ENCODE measurements around the gene ZNF529. TPM values are rescaled to one million over a fixed set of nuclear protein-coding genes. Genes with fewer than 3 reads are reported as not detected.
"Not testable (repeated sequence)": the region's sequence is repeated elsewhere in the genome, so short reads cannot be mapped to it uniquely, and the experiment has no call there.

Gene ZNF529
- 24.1 and 26.4 TPM in 2 replicates for polyA plus RNA-seq (2014; cell fraction: cytosol; rRNA removed)
- 21.7 and 26.0 TPM in 2 replicates for polyA plus RNA-seq (2014; cell fraction: nucleus; rRNA removed)

GRCh38 chr19:36573020-36573894, at the start of gene ZNF529:
Gene ZNF529 (minus strand): TSS chr19:36573292. CDS start chr19:36572346, 946 bp downstream.
- peak; percentile 95 for DNase-seq (ENCODE audit: low spot score)

DNA sequence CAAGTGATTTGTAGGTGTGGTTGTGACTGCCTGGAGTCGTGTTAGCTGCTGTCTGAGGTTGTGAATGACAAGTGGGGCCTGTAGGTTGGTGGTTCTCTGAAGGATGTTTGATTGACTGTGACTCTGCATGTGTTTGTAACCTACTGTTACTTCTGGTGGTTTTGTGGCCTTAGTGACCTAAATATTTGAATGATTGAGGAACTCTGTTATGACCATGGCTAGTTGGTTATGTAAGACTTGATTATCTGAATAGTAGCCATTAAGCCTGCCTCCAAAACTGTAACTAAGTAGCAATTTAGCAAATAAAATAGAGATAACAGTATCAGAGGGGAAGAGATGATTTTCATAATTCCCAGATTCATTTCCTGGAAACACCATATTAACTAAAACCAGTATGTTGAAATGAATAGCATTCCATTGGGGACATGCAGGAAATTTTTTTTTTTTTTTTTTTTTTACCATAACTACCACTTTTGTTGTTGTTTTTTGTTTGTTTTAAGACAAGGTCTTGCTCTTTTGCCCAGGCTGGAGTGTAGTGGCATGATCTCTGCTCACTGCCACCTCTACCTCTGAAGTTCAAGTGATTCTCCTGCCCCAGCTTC, 32.9 kb upstream of the ZNF529 start:
- no peak for DNase-seq (ENCODE audit: low spot score)

- DNase-seq (ENCODE audit: low spot score), result peak; percentile 79
Measured at GRCh38 chr19:36605101-36605876, 32.2 kb upstream of the ZNF529 start, which contains the start of gene ZNF382. Gene ZNF382 (plus strand): TSS chr19:36605313. CDS start chr19:36609915, 4,602 bp downstream.

- peak; percentile 57 for DNase-seq (ENCODE audit: low spot score)
Measured at GRCh38 chr19:36604656-36605100, 31.6 kb upstream of the ZNF529 start.

- DNase-seq (ENCODE audit: low spot score), result not testable (repeated sequence)
Measured at GRCh38 chr19:36602681-36603080, 29.6 kb upstream of the ZNF529 start.

- DNase-seq (ENCODE audit: low spot score), result no peak
Measured at GRCh38 chr19:36579255-36579654, 6.2 kb upstream of the ZNF529 start.

DNA sequence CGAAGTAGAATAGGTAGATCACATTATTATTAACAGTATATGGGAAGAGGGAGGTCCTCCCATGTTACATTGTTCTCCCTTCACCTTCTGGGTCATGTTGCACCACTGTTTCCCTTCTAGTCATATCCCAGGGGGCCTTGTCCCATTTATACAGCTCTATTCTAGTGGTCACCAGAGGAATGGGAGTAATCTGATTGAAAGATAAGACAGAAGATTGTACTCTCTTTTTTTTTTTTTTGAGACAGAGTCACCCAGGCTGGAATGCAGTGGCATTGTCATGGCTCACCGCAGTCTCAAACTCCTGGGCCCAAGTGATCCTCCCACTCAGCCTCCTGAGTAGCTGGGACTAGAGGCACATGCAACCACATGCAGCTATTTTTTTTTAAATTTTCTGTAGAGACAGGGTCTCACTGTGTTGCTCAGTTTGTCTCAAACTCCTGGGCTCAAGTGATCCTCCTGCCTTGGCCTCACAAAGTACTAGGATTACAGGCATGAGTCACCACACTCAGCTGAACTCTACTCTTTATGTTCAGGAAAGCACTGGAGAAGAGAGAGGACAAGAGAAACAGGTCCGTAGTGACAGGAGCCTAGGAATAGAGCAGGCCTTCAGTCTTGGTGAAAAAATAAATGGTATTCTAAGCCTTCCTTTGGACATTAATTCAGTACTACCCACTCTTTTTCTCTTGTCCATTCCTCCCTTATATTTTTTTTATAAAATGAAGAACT, 4.3 kb upstream of the ZNF529 start:
- DNase-seq (ENCODE audit: low spot score), result no peak

GRCh38 chr19:36574741-36575140, 1.6 kb upstream of the ZNF529 start:
- DNase-seq (ENCODE audit: low spot score), result no peak

- DNase-seq (ENCODE audit: low spot score), result no peak
Measured at GRCh38 chr19:36573895-36574720, 1.0 kb upstream of the ZNF529 start.

DNA sequence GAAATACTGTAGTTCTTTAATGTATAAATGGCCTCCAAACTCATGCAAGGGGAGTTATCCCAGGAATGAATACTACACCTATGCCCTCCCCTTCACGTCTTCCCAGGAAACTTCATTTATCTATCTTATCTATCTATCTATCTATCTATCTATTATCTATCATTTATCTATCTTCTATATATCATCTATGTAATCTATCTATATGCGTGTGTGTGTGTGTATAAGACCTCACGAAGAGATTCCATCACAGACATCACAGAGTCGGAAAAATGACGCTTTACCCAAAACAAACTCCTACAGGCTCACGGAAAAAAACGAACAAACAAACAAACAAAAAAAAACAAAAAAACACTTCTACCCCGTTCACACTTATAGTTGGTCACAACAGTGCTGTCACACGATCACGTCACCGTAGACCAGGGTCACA, 486 bp downstream of the ZNF529 start:
- no peak for DNase-seq (ENCODE audit: low spot score)

- DNase-seq (ENCODE audit: low spot score), result no peak
Measured at GRCh38 chr19:36564391-36564790, 8.7 kb downstream of the ZNF529 start.

DNA sequence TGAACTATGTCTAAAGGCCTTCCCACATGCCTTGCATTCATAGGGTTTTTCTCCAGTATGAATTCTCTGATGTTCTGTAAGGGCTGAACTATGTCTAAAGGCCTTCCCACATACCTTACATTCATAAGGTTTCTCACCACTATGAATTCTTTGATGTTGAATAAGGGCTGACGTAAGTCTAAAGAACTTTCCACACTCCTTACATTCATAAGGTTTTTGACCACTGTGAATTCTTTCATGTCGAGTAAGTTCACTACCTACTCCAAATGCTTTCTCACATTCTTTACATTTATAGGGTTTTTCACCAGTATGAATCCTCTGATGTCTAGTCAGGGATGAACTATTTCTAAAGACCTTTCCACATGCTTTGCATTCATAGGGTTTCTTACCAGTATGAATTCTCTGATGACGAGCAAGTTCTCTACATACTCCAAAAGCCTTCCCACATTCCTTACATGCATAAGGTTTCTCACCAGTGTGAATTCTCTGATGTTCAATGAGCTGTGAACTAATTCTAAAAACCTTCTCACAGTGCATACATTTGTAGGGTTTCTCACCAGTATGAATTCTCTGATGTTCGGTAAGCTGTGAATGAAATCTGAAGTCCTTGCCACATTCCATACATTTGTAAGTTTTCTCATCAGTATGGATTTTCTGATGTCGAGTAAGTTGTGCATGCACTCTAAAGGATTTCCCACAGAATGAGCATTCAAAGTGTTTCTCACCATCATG, 25.9 kb downstream of the ZNF529 start:
- no peak for DNase-seq (ENCODE audit: low spot score)

- DNase-seq (ENCODE audit: low spot score), result peak; percentile 35
Measured at GRCh38 chr19:36528921-36529518, 44.1 kb downstream of the ZNF529 start.

DNA sequence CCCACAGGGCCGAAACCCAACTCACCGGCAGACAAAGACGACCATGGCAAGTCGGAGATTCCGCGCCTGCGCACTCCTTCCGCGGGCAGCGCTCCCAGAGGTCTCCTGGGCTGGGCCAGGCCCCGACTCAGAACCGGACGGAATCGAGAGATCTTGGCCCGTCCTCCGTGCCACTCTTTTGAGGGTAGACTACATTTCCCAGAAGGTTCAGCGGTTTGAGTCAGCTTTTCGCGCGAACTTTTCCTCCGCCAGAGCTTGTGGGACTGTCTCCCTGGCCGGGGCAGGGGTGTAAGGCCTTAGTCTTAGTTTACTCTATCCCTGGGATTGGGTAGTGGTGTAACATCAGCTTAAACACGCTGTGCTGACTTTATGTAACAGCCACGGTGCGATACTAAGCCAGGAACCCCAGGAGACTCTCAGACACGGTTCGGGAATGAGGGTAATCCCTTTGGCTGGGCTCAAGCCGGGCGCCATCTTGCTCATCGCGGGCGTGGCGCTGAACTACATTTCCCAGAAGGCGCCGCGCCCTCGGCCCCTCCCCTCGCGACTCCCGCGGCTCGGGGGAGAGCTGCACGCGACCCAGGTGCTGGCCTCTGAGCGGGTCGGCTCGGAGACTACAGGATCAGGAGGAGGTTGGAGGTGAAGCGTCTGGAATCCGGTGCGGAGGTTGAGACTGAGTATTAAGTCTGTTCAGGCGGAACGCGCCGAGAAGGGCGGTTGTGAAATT, 44.7 kb downstream of the ZNF529 start, which contains the start of gene ZNF260:
ZNF260 (minus strand) TSS at position 78 of the 727 bp plus-strand sequence. CDS start 13,033 bp downstream, outside the sequence.
- DNase-seq (ENCODE audit: low spot score), result peak; percentile 92

DNA sequence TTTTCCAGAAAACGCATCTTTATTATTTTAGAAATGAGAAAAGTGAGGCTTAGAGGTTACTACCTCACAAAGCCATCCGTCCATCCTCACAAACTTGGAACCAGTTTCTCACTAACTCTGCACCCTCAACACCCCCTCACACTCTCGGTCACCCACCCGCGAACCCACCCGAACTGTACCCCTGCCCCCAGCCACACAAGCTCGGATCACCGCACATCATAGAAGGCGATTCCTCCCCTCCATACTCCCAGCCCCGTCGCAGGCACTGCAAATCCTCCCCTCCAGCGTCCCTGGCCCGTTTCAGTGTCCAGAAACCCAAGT, 45.3 kb downstream of the ZNF529 start:
- DNase-seq (ENCODE audit: low spot score), result no peak

GRCh38 chr19:36527341-36527740, 45.8 kb downstream of the ZNF529 start:
- DNase-seq (ENCODE audit: low spot score), result no peak

DNA sequence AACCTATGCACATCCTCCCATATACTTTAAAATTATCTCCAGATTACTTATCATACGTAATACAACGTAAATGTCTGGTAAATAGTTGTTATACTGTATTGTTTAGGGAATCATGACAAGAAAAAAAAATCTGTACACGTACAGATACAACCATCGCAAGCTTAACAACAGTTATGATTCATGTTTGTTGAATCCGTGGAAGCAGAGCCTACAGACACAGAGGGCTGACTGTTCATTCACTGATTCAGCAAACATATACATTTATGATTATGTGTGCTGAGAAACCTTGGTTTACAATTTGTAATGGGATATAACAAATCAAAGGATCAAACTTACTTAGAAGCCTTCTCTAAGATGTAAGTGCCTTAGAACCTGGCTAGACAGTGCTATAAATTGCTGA, 46.5 kb downstream of the ZNF529 start:
- no peak for DNase-seq (ENCODE audit: low spot score)

- no peak for DNase-seq (ENCODE audit: low spot score)
Measured at GRCh38 chr19:36524617-36525016, 48.5 kb downstream of the ZNF529 start.
